Right atrium auricular region (tissue), 2 donors: ENCODE measurements around the gene ACAP2. TPM values are rescaled to one million over a fixed set of nuclear protein-coding genes. Genes with fewer than 3 reads are reported as not detected.
"Not testable (repeated sequence)": the region's sequence is repeated elsewhere in the genome, so short reads cannot be mapped to it uniquely, and the experiment has no call there.

ENCODE experiments used
- DNase-seq: peaks from one replicate; pipeline ENCODE4 v3.0.0-alpha.2; 2019; ENCODE audit warnings: low spot score
- H3K27ac ChIP-seq, 2 donors: fragments of 200-600 bp; sonication (generic); 1 replicate in 1 of 2; 2 replicates in 1 of 2; pipeline ENCODE4 v1.5.1; 2016 to 2019
- H3K27me3 ChIP-seq, 2 donors: fragments of 200-600 bp; sonication (generic); one replicate each; pipeline versions ENCODE4 v1.5.1 to v1.6.0; 2017 to 2019
- H3K36me3 ChIP-seq: fragments of 200-600 bp; sonication (generic); one replicate; pipeline ENCODE4 v1.5.1; 2016
- H3K4me1 ChIP-seq, 2 donors: fragments of 200-600 bp; sonication (generic); one replicate each; pipeline versions ENCODE4 v1.5.1 to v1.6.0; 2017 to 2019
- H3K4me3 ChIP-seq, 2 donors: fragments of 200-600 bp; sonication (generic); 1 replicate in 1 of 2; 2 replicates in 1 of 2; pipeline ENCODE4 v1.5.1; 2017 to 2019; ENCODE audit warnings: mild to moderate bottlenecking in 1 of 2, moderate library complexity in 1 of 2
- H3K9me3 ChIP-seq, 2 donors: fragments of 200-600 bp; sonication (generic); one replicate each; pipeline ENCODE4 v1.5.1; 2019
- total RNA-seq, 2 donors: library from RNA; depleted of rRNA; stranded (reverse); fragments of >200 nt; gene quantifications; one replicate each; pipeline ENCODE4 v1.1.0, GENCODE V29; 2016
- TF ChIP-seq, protein P1 (sequence below), 2 donors: fragments of 200-600 bp; sonication (generic); IDR thresholded peaks; one replicate each; pipeline ENCODE4 v1.5.1; 2019; ENCODE audit warnings: antibody characterized with exemption in 2 of 2

Gene ACAP2
- total RNA-seq, 2 donors from 2014 or later: 17.8 to 18.9 TPM

DNA sequence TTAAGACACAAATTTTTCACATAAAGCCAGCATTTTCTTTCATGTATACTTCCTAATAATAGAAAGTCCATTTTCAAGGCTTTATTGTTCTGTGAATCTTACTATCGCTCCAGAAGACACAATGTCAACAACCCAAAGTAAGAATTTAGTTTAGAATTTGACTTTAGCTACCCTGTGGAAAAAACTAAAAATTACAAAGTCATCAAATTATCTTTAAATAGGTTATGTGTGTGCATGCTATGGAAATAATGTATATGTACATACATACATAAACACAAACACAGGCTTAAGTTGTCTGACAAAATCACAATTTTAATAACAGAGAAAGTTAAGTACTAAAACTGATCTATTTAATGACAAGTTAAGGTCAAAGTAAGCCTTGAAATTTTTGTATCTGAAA lies 151.7 kb downstream of the ACAP2 start:
- Histone ChIP-seq H3K27ac (no peak overlapping the region), H3K36me3 (peaks cover 41% of the 10 kb centered on the region), H3K4me3 (no peak overlapping the region), H3K4me1 (no peaks in the 10 kb centered on the region), H3K27me3 (no peaks in the 10 kb centered on the region), H3K9me3 (no peaks in the 10 kb centered on the region)
- DNase-seq: no peak
- TF ChIP-seq, protein P1, sequence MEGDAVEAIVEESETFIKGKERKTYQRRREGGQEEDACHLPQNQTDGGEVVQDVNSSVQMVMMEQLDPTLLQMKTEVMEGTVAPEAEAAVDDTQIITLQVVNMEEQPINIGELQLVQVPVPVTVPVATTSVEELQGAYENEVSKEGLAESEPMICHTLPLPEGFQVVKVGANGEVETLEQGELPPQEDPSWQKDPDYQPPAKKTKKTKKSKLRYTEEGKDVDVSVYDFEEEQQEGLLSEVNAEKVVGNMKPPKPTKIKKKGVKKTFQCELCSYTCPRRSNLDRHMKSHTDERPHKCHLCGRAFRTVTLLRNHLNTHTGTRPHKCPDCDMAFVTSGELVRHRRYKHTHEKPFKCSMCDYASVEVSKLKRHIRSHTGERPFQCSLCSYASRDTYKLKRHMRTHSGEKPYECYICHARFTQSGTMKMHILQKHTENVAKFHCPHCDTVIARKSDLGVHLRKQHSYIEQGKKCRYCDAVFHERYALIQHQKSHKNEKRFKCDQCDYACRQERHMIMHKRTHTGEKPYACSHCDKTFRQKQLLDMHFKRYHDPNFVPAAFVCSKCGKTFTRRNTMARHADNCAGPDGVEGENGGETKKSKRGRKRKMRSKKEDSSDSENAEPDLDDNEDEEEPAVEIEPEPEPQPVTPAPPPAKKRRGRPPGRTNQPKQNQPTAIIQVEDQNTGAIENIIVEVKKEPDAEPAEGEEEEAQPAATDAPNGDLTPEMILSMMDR (IDR thresholded peaks at IDR 0.05): no peak

DNA sequence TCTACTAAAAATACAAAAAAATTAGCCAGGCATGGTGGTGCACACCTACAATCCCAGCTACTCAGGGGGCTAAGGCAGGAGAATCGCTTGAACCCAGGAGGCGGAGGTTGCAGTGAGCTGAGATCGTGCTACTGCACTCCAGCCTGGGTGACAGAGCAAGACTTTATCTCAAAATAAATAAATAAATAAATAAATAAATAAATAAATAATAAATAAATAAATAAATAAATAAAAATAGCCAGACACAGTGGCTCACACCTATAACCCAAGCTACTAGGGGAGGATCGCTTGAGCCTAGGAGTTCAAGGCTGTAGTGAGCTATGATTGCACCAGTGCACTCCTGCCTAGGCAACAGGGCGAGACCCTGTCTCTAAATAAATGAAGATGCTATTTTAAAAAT lies 152.2 kb downstream of the ACAP2 start:
- H3K36me3 ChIP-seq: peaks cover 46% of the 10 kb centered on the region
- DNase-seq, H3K27me3 ChIP-seq, H3K4me1 ChIP-seq, H3K4me3 ChIP-seq, H3K9me3 ChIP-seq, H3K27ac ChIP-seq: not testable (repeated sequence)

GRCh38 chr3:195286115-195286872 lies 156.5 kb downstream of the ACAP2 start:
- no peak for DNase-seq
- peaks cover 36% of the 10 kb centered on the region for H3K36me3 ChIP-seq
- TF ChIP-seq, protein P1 (IDR thresholded peaks at IDR 0.05): no peak
- no peak overlapping the region for H3K27ac ChIP-seq
- no peaks in the 10 kb centered on the region for H3K27me3 ChIP-seq
- no peaks in the 10 kb centered on the region for H3K4me1 ChIP-seq
- H3K9me3 ChIP-seq: no peaks in the 10 kb centered on the region
- H3K4me3 ChIP-seq: no peak overlapping the region

DNA sequence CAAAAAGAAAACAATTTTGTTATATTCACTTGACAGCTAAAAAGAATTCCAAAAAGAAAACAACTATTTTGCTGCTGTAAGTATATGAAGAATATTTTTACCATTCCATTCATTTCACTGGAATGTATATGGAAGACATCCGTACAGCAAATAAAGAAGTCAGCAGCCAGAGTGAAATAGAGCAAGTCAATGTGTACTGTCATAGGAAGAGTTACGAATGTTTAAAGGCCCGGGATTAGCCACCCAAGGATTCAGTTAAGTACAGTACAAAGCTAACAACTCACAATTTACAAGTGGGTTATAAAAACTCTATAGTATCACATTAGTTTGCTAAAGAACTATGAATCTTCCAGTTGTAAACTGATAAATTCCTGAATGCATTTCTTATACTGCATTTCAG lies 157.4 kb downstream of the ACAP2 start:
- TF ChIP-seq, protein P1 (IDR thresholded peaks at IDR 0.05): no peak
- no peaks in the 10 kb centered on the region for H3K9me3 ChIP-seq
- no peak overlapping the region for H3K4me3 ChIP-seq
- no peaks in the 10 kb centered on the region for H3K4me1 ChIP-seq
- DNase-seq: no peak
- no peak overlapping the region for H3K27ac ChIP-seq
- H3K27me3 ChIP-seq: no peaks in the 10 kb centered on the region
- H3K36me3 ChIP-seq: peaks cover 33% of the 10 kb centered on the region

- TF ChIP-seq, protein P1 (IDR thresholded peaks at IDR 0.05): no peak
- Histone ChIP-seq H3K27me3 (no peaks in the 10 kb centered on the region), H3K36me3 (peaks cover 27% of the 10 kb centered on the region), H3K4me3 (no peak overlapping the region), H3K27ac (no peak overlapping the region), H3K9me3 (no peaks in the 10 kb centered on the region), H3K4me1 (no peaks in the 10 kb centered on the region)
- DNase-seq: no peak
These were observed 158.0 kb downstream of the ACAP2 start for GRCh38 chr3:195284842-195285241.

DNA sequence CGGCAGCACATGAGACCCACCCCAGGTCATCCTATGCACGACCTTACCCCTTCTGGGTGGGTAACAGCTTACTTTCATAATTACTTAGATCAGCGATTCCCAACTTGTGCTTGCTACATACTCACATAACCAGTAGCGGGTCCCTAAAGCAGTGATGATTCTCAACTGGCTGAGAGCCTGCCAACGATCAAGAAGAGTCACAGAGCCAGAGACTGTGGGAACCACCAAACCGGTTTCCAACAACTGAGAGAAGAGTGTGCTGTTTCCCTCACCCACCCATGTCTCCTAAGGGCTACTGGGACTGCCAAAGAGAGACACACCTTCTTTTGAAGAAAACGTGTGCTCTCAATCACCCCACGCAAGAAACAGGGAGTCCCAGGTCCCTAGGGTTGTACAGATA lies 159.9 kb downstream of the ACAP2 start:
- no peak overlapping the region for H3K4me3 ChIP-seq
- H3K27ac ChIP-seq: no peak overlapping the region
- DNase-seq: no peak
- no peaks in the 10 kb centered on the region for H3K9me3 ChIP-seq
- peaks cover 15% of the 10 kb centered on the region for H3K36me3 ChIP-seq
- TF ChIP-seq, protein P1 (IDR thresholded peaks at IDR 0.05): no peak
- no peaks in the 10 kb centered on the region for H3K4me1 ChIP-seq
- H3K27me3 ChIP-seq: no peaks in the 10 kb centered on the region
